HCT116 (cell line): Measurements from ENCODE around the gene DENND5B.

ENCODE experiments used
- EGR1 ChIP-seq: IDR thresholded peaks from 2 replicates; pipeline ENCODE4 v1.6.1; 2012; ENCODE audit warnings: low read depth
- POLR2AphosphoS5 ChIP-seq: IDR thresholded peaks from 2 replicates; pipeline ENCODE4 v1.6.1; 2011; ENCODE audit warnings: mild to moderate bottlenecking, low read depth, low read length, moderate library complexity

GRCh38 chr12:31522607-31523006 is 68.3 kb downstream of the DENND5B start:
- TF ChIP-seq EGR1, result no peak
- TF ChIP-seq POLR2AphosphoS5, result no peak
